ENCODE measurements around the gene PEAR1.

The PEAR1 gene

DNA sequence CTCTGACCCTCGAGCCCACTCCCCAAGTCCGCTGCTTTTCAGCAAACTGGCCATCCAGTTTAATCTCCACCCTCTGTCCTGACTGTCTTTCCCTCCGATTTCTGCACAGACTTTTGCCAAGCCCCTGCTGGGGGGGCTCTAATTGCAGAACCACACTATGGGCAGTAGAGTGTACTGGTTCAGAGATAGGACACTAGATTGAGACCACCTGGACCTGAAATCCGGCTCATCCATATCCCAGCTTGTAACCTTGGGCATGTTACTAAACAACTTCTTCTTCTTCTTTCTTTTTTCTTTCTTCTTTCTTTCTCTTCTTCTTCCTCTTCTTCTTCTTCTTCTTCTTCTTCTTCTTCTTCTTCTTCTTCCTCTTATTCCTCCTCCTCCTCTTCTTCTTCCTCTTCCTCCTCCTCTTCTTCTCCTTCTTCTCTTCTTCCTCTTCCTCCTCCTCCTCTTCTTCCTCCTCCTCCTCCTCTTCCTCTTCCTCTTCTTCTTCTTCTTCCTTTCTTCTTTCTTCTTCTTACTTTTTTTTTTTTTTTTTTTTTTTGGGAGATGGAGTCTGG lies 34.6 kb downstream of the PEAR1 start:
- no peaks in the 10 kb centered on the region for H3K36me3 ChIP-seq (ENCODE audit: insufficient read depth, low read length)
- no peak overlapping the region for H3K4me3 ChIP-seq
- H3K9me3 ChIP-seq (ENCODE audit: low read depth, low read length), result no peaks in the 10 kb centered on the region
- TF ChIP-seq FOXP2 (optimal IDR thresholded peaks at IDR 0.05; ENCODE audit: control extremely low read depth, extremely low read length, insufficient read depth) (no peak), EZH2 (IDR thresholded peaks at IDR 0.05) (no peak), POLR2AphosphoS5 (IDR thresholded peaks at IDR 0.05; ENCODE audit: borderline replicate concordance, low read depth, low read length) (no peak)
- no peak for DNase-seq (ENCODE audit: low read depth, low spot score)
- no peak overlapping the region for H3K27ac ChIP-seq
- H3K9ac ChIP-seq (ENCODE audit: insufficient read length), result no peak overlapping the region

DNA sequence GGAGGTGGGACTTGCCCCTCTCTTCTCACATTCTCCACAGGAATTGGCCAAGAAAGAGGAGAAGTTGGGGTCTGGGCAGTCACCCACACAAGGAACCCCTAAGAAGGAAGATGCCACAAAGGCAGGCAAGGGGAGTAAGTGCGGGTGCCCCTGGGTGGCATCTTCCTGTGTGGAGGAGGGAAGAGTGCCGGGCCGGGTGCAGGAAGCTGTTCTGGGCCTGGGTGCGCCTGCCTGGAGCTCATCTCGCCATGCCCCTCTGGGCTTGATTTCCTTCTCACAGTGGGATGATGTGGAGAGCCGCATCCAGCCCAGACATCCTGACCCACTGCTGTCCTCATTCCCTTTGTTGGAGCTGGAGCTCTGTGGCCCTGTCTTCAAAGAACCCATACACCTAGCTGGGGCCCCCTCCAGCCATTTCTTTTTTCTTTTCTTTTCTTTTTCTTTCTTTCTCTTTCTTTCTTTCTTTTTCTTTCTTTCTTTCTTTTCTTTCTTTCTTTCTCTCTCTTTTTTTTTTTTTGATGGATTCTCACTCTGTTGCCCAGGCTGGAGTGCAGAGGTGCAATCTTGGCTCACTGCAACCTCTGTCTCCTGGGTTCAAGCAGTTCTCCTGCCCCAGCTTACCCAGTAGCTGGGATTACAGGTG lies 36.2 kb downstream of the PEAR1 start:
- Histone ChIP-seq H3K9ac (ENCODE audit: insufficient read length) (no peak overlapping the region), H3K4me3 (no peak overlapping the region), H3K36me3 (ENCODE audit: insufficient read depth, low read length) (no peaks in the 10 kb centered on the region), H3K9me3 (ENCODE audit: low read depth, low read length) (no peaks in the 10 kb centered on the region), H3K27ac (no peak overlapping the region)
- DNase-seq (ENCODE audit: low read depth, low spot score), result no peak
- no peak for TF ChIP-seq FOXP2 (optimal IDR thresholded peaks at IDR 0.05; ENCODE audit: control extremely low read depth, extremely low read length, insufficient read depth)
- no peak for TF ChIP-seq EZH2 (IDR thresholded peaks at IDR 0.05)
- TF ChIP-seq POLR2AphosphoS5 (IDR thresholded peaks at IDR 0.05; ENCODE audit: borderline replicate concordance, low read depth, low read length), result no peak

DNA sequence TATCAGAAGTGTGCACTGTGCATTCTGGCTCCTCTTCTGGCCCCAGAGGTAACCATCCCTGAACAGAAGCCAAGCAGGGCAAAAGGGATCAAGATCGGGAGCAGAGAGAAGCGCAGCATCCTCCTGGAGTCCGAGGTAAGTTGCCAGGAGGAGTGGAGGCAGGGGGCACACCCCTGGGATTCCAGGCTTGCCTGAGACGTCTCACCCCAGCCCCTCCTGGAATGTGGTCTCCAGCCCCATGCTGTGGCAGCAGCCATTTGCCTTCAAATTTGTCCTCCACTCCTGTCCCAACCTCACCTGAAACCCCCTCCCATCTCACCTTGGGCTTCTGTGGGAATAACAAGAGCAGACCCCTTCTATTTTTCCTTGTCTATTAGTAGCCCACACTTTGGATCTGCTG lies 37.0 kb downstream of the PEAR1 start:
- DNase-seq (ENCODE audit: low read depth, low spot score), result no peak
- TF ChIP-seq POLR2AphosphoS5 (IDR thresholded peaks at IDR 0.05; ENCODE audit: borderline replicate concordance, low read depth, low read length), result no peak
- TF ChIP-seq FOXP2 (optimal IDR thresholded peaks at IDR 0.05; ENCODE audit: control extremely low read depth, extremely low read length, insufficient read depth), result no peak
- TF ChIP-seq EZH2 (IDR thresholded peaks at IDR 0.05), result no peak
- no peak overlapping the region for H3K4me3 ChIP-seq

DNA sequence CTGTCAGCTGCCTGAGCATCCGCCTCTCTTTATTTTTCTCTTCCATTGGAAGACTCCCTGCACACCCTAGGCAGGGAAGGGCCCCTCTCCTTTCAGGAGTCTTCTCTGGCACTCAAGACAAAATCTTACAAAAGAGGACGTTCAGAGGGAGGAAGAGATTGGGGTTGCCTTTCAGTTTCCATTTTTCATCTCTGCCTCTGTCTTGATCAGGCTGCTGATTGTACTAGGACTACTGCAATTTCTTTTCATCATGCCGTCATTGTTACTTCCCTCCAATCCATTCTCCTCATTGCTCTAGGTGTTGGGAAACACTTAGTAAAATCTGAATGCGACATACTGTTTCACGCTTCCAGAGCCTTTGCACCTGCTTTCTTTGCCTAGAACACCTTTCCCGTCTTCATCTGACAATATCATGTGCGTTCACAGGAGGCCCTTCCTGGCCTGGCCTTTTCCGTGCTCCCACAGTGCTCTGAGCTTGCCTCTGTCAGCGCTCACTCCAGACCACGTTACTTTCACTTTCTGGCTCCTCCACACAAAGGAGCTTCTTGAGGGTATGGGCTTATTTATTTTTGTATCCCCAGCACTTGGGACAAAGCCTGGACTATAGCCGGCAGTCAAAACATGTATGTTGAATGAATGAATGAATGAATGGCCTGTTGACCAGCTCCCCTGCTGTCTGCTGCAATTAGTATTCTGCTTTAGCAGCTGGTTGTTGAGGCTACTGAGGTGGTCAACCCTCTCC lies 37.9 kb downstream of the PEAR1 start:
- H3K9me3 ChIP-seq (ENCODE audit: low read depth, low read length), result no peaks in the 10 kb centered on the region

More for the DNA sequence above, 37.0 kb downstream of the PEAR1 start:
- no peaks in the 10 kb centered on the region for H3K9me3 ChIP-seq (ENCODE audit: low read depth, low read length)
- H3K27ac ChIP-seq, result no peak overlapping the region
- no peak overlapping the region for H3K9ac ChIP-seq (ENCODE audit: insufficient read length)
- no peaks in the 10 kb centered on the region for H3K36me3 ChIP-seq (ENCODE audit: insufficient read depth, low read length)

DNA sequence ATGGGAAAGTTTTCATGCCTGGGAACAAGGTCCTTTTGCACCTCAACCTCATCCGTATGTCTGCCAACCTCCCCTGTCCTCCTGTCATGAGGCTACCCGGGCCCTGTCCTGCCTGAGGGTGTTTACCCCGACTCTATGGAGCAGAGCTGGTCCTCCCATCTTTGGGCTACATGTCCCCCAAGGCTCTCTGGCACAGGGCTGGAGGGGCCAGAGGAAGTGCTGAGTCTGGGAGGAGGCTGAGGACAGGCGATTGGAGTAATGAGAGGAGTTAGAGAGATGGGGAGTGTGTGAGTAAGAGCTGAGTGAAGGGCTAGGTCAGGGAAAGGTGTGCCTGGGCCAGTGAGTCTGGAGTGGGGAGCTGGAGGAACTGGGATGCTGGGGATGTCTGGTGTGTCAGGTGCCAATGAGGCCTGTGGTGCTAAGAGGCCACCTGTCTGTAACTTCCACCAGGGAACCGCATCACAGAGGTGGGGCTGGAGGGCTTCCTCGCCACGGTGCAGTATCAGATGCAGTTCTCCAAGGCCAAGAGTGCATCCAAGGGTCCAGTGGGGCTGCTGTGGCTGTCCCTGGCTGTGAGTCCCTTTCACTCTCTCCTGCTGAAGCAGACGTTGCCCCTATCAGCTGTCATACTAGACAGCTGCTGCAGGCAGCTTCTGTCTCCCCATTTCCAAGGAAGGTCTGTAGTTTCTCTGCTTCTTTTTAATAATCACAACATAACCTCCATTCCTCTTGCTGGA lies 38.6 kb downstream of the PEAR1 start:
- Histone ChIP-seq H3K36me3 (ENCODE audit: insufficient read depth, low read length) (no peaks in the 10 kb centered on the region), H3K9me3 (ENCODE audit: low read depth, low read length) (no peaks in the 10 kb centered on the region), H3K27ac (no peak overlapping the region), H3K4me3 (no peak overlapping the region), H3K9ac (ENCODE audit: insufficient read length) (no peak overlapping the region)
- TF ChIP-seq EZH2 (IDR thresholded peaks at IDR 0.05) (no peak), POLR2AphosphoS5 (IDR thresholded peaks at IDR 0.05; ENCODE audit: borderline replicate concordance, low read depth, low read length) (no peak), FOXP2 (optimal IDR thresholded peaks at IDR 0.05; ENCODE audit: control extremely low read depth, extremely low read length, insufficient read depth) (no peak)
- DNase-seq (ENCODE audit: low read depth, low spot score), result no peak

More for the DNA sequence above, 37.9 kb downstream of the PEAR1 start:
- H3K9ac ChIP-seq (ENCODE audit: insufficient read length), result no peak overlapping the region
- no peak for DNase-seq (ENCODE audit: low read depth, low spot score)
- no peak overlapping the region for H3K4me3 ChIP-seq
- no peak for TF ChIP-seq FOXP2 (optimal IDR thresholded peaks at IDR 0.05; ENCODE audit: control extremely low read depth, extremely low read length, insufficient read depth)
- no peak for TF ChIP-seq POLR2AphosphoS5 (IDR thresholded peaks at IDR 0.05; ENCODE audit: borderline replicate concordance, low read depth, low read length)
- TF ChIP-seq EZH2 (IDR thresholded peaks at IDR 0.05), result no peak
- H3K36me3 ChIP-seq (ENCODE audit: insufficient read depth, low read length), result no peaks in the 10 kb centered on the region
- H3K27ac ChIP-seq, result no peak overlapping the region

DNA sequence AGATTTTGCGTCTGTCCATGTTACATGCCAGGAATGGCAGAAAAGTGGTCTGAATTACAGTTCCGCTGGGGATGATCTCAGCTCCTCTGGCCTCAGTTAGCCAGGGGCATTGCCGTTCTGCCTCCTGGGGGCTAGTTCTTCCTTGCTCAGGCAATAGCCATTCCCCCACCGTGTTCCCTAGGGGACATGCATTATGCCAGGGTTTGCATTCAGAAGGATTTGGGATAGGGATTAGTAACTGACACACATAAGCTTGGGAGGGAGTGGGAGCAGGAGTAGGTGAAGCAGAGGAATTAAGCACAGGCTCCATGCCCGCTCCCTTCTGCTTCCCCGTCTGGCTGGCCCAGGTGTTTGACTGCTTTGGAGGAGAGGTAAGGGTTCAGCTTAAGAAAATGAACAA lies 39.6 kb downstream of the PEAR1 start:
- Histone ChIP-seq H3K9me3 (ENCODE audit: low read depth, low read length) (no peaks in the 10 kb centered on the region), H3K27ac (no peak overlapping the region), H3K9ac (ENCODE audit: insufficient read length) (no peak overlapping the region), H3K36me3 (ENCODE audit: insufficient read depth, low read length) (no peaks in the 10 kb centered on the region), H3K4me3 (no peak overlapping the region)
- TF ChIP-seq EZH2 (IDR thresholded peaks at IDR 0.05) (no peak), POLR2AphosphoS5 (IDR thresholded peaks at IDR 0.05; ENCODE audit: borderline replicate concordance, low read depth, low read length) (no peak), FOXP2 (optimal IDR thresholded peaks at IDR 0.05; ENCODE audit: control extremely low read depth, extremely low read length, insufficient read depth) (no peak)
- no peak for DNase-seq (ENCODE audit: low read depth, low spot score)

DNA sequence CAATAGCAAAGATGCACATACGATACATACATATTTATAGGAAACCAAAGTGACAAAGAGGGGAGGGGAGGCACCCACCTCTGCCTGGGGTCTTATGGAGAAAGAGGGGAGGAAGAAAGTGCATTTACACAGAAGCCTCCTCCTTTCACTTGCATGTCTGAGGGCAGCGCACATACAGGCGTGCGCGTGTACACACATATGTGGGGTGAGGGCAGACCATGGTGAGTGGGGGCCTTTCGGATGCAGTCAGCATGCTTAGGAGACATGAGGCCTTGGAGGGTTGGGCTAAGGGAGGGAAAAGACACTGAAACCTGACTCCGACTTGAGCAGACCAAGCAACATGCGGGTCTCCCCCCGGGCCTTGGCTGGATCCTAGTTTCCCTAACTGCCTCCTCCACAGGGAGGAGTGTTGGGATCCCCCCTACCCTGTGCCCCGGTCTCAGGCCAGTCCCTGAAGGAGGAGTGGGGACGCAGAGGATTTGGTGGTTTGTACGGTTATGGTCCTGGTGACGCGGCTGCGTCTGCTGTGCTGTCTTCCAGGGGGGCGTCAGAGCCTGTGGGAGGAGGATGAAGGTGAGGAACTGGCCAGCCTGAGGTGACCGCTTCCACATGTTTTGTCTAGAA lies 42.1 kb downstream of the PEAR1 start:
- TF ChIP-seq POLR2AphosphoS5 (IDR thresholded peaks at IDR 0.05; ENCODE audit: borderline replicate concordance, low read depth, low read length) (no peak), FOXP2 (optimal IDR thresholded peaks at IDR 0.05; ENCODE audit: control extremely low read depth, extremely low read length, insufficient read depth) (no peak), EZH2 (IDR thresholded peaks at IDR 0.05) (no peak)
- no peaks in the 10 kb centered on the region for H3K36me3 ChIP-seq (ENCODE audit: insufficient read depth, low read length)

More for the DNA sequence above, 42.1 kb downstream of the PEAR1 start:
- Histone ChIP-seq H3K4me3 (no peak overlapping the region), H3K27ac (no peak overlapping the region), H3K9me3 (ENCODE audit: low read depth, low read length) (no peaks in the 10 kb centered on the region), H3K9ac (ENCODE audit: insufficient read length) (no peak overlapping the region)
- DNase-seq (ENCODE audit: low read depth, low spot score), result no peak
